GM12878 (cell line): Measurements from ENCODE around the gene CUTA. TPM values are rescaled to one million over a fixed set of nuclear protein-coding genes. Genes with fewer than 3 reads are reported as not detected.

Experiments used
- ATAC-seq: fragments of 200-7000 bp; cut with Tn5 transposase; 3 replicates; pipeline ENCODE4 v1.9.1; 2020; ENCODE audit warnings: mild to moderate bottlenecking, moderate library complexity
- BruUV-seq: library from RNA; stranded (reverse); fragments of 400-500 nt; replicated peaks from 2 replicates; lab custom pipeline; 2021; lab: Mats Ljungman, UMichigan
- CTCF ChIA-PET: fragments of 300-600 bp; sonication (Branson Sonifier 250); formaldehyde crosslinking; extraction: SDS; loops from one replicate; lab custom pipeline; 2021; ENCODE audit warnings: inconsistent platforms; lab: Yijun Ruan, JAX
- POLR2A ChIA-PET: fragments of 350-600 bp; formaldehyde crosslinking; extraction: SDS; loops from one replicate; lab custom pipeline; 2021; ENCODE audit warnings: inconsistent platforms; lab: Charles Lee
- RAD21 ChIA-PET: fragments of 300-600 bp; sonication (Branson Sonifier 250); formaldehyde crosslinking; loops from one replicate; lab custom pipeline; 2023; ENCODE audit warnings: antibody characterized with exemption; ENCODE audit not compliant: unreplicated experiment; lab: Charles Lee
- SMC1A ChIA-PET: fragments of 300-600 bp; sonication (Branson Sonifier 250); formaldehyde crosslinking; loops from one replicate; lab custom pipeline; 2023; ENCODE audit not compliant: unreplicated experiment, uncharacterized antibody; lab: Charles Lee
- DNase-seq: peaks from one replicate; pipeline ENCODE4 v3.0.0-alpha.2; 2011; ENCODE audit warnings: low read depth, low spot score
- FAIRE-seq: peaks from 3 replicates; lab custom pipeline; 2011; peaks lifted over from hg19 to GRCh38; lab: Jason Lieb, UNC
- H2AFZ ChIP-seq: 2 replicates; pipeline ENCODE4 v1.6.0; 2011; ENCODE audit warnings: low read depth, low read length, control low read depth; ENCODE audit not compliant: control insufficient read depth
- H3K27ac ChIP-seq: 2 replicates; pipeline ENCODE4 v1.5.1; 2011; ENCODE audit warnings: control low read depth; ENCODE audit not compliant: control insufficient read depth, insufficient read depth
- H3K27me3 ChIP-seq, 2 experiments: replicated peaks in 1 of 2; 2 replicates each; pipeline versions ENCODE4 v1.6.0 to v1.6.1; 2011; ENCODE audit warnings: low read length in 1 of 2; ENCODE audit not compliant: control insufficient read depth in 2 of 2, insufficient read depth in 2 of 2
- H3K36me3 ChIP-seq, 2 experiments: 2 replicates each; pipeline ENCODE4 v1.5.1; 2011; ENCODE audit warnings: low read length in 1 of 2; ENCODE audit not compliant: control insufficient read depth in 2 of 2, insufficient read depth in 2 of 2
- H3K4me1 ChIP-seq: 2 replicates; pipeline ENCODE4 v1.6.1; 2011; ENCODE audit warnings: mild to moderate bottlenecking, low read length, moderate library complexity, mixed read lengths; ENCODE audit not compliant: control insufficient read depth, insufficient read depth
- H3K4me2 ChIP-seq: 2 replicates; pipeline ENCODE4 v1.6.0; 2011; ENCODE audit warnings: control low read depth; ENCODE audit not compliant: control insufficient read depth, insufficient read depth
- H3K4me3 ChIP-seq: fragments of 200-600 bp; sonication (generic); 2 replicates; pipeline ENCODE4 v1.5.1; 2016
- H3K79me2 ChIP-seq: 2 replicates; pipeline ENCODE4 v1.6.0; 2011; ENCODE audit warnings: low read length; ENCODE audit not compliant: control insufficient read depth, insufficient read depth
- H3K9ac ChIP-seq: 2 replicates; pipeline ENCODE4 v1.8.0; 2011; ENCODE audit warnings: low read length, control low read depth, mixed read lengths; ENCODE audit not compliant: control insufficient read depth, insufficient read depth
- H3K9me3 ChIP-seq: replicated peaks from 3 replicates; pipeline ENCODE4 v1.5.1; 2011; ENCODE audit warnings: mild to moderate bottlenecking, low read length; ENCODE audit not compliant: control insufficient read depth, insufficient read depth
- H4K20me1 ChIP-seq: 2 replicates; pipeline ENCODE4 v1.6.0; 2011; ENCODE audit not compliant: control insufficient read depth, insufficient read depth
- BCL3 ChIP-seq: IDR thresholded peaks from 2 replicates; pipeline ENCODE4 v1.6.1; 2011; ENCODE audit warnings: borderline replicate concordance, low read depth, mild to moderate bottlenecking, moderate library complexity, low read length; ENCODE audit not compliant: insufficient read depth, poor library complexity, severe bottlenecking
- CREB1 ChIP-seq: IDR thresholded peaks from 2 replicates; pipeline ENCODE4 v1.6.1; 2012; ENCODE audit warnings: low read depth, mild to moderate bottlenecking, inconsistent platforms
- FOXK2 ChIP-seq: fragments of 450-650 bp; IDR thresholded peaks from 2 replicates; pipeline ENCODE4 v1.6.1; 2017; ENCODE audit warnings: mild to moderate bottlenecking, moderate library complexity
- STAT3 ChIP-seq: IDR thresholded peaks from 2 replicates; pipeline ENCODE4 v1.6.1; 2011; ENCODE audit warnings: low read depth, low read length, improper control_type of control experiment
- WGBS: methylation state at CpG from one replicate; pipeline ENCODE4 v1.1.6; 2016; ENCODE audit warnings: low lambda C conversion rate; ENCODE audit not compliant: insufficient replicate concordance, insufficient coverage; ENCODE audit errors: missing lambda C conversion rate; 5-methylcytosine and 5-hydroxymethylcytosine counted together
- in situ Hi-C: fragments of 300-500 bp; cut with MboI; formaldehyde crosslinking; loops from 9 replicates; pipeline ENCODE4 v1.14.3; 2018; ENCODE audit warnings: mixed read lengths
- intact Hi-C: fragments of 100-400 bp; cut with micrococcal nuclease; formaldehyde crosslinking; loops from one replicate; pipeline ENCODE4 v1.14.2; 2022; ENCODE audit not compliant: unreplicated experiment
- polyA plus RNA-seq, 11 experiments: library from polyadenylated mRNA; depleted of rRNA in 4 of 11; unstranded in 6 of 11; stranded (reverse) in 5 of 11; fragments of >200 nt; fragmentation: Nextera tagmentation in 4 of 11; fragmentation: Illumina TruSeq in 1 of 11; extraction: Ambion mirVana in 4 of 11; extraction: Trizol in 1 of 11; gene quantifications; 1 replicate in 1 of 11; 2 replicates in 10 of 11; pipeline versions ENCODE4 v1.2.1 to v1.2.3, GENCODE V29; 2011 to 2016; ENCODE audit warnings: inconsistent platforms in 2 of 11, missing spikeins in 2 of 11, low read depth in 1 of 11
- total RNA-seq, 4 experiments: library from RNA; depleted of rRNA in 3 of 4; stranded (reverse); fragments of >200 nt in 3 of 4; fragmentation: Illumina TruSeq in 1 of 4; extraction: Trizol in 1 of 4; gene quantifications; 2 replicates each; pipeline versions ENCODE4 v1.2.1 to v1.2.3, GENCODE V29; 2013 to 2021

Gene CUTA
- total and polyA plus RNA-seq, 10 of the 15 experiments (the other 5 are each of a cell fraction or from before 2014, with no cell fraction given), result 102 to 293 (median 189) TPM

- in situ Hi-C loops (no loop called here), intact Hi-C loops (no loop called here)
- WGBS, result 82% methylated on average over 19 of the region's 19 CpGs
- Histone ChIP-seq H3K36me3 (peaks cover 2 to 5% of the 10 kb centered on the region in 2 experiments; a peak in 3 of 4 replicates), H3K9ac (no peak overlapping the region), H3K4me1 (no peaks in the 10 kb centered on the region), H2AFZ (no peak overlapping the region), H3K4me2 (no peak overlapping the region), H4K20me1 (no peaks in the 10 kb centered on the region; the same call in 1 of the 2 replicates), H3K79me2 (no peaks in the 10 kb centered on the region), H3K27ac (no peak overlapping the region), H3K4me3 (no peak overlapping the region), H3K27me3 (no peaks in the 10 kb centered on the region), H3K9me3 (no peaks in the 10 kb centered on the region)
- ChIA-PET SMC1A (no interaction called here), CTCF (interaction anchor here (1.0 to 1.1 kb wide), 2 partner anchors 10 to 13 kb away, joined by 3 to 4 read pairs; partner anchors contain the start of gene ZBTB9), POLR2A (no interaction called here), RAD21 (no interaction called here)
- DNase-seq, result no peak
- no peak for TF ChIP-seq BCL3
- no peak for TF ChIP-seq CREB1
- no peak for TF ChIP-seq FOXK2
- no peak for TF ChIP-seq STAT3
- no TSS peak for BruUV-seq
- FAIRE-seq, result no peak
- no peak for ATAC-seq
These were observed 22.9 kb upstream of the CUTA start for GRCh38 chr6:33440649-33441309.
